Stomach (tissue), 9 donors: ENCODE results near the gene ANXA2. TPM values are rescaled to one million over a fixed set of nuclear protein-coding genes. Genes with fewer than 3 reads are reported as not detected.
A peak's percentile ranks its signal among the peaks of the same experiment; 100 is the strongest.
"Not testable (repeated sequence)": the region's sequence is repeated elsewhere in the genome, so short reads cannot be mapped to it uniquely, and the experiment has no call there.

Source experiments
- DNase-seq, 2 donors: peaks; one replicate each; pipeline versions ENCODE4 v3.0.0 to v3.0.0-alpha.2; 2013 to 2019
- H3K27ac ChIP-seq, 5 donors: fragments of 200-600 bp in 4 of 5; sonication (generic) in 4 of 5; one replicate each; pipeline ENCODE4 v1.5.1; 2013 to 2019; ENCODE audit warnings: mild to moderate bottlenecking in 1 of 5, moderate library complexity in 1 of 5
- H3K27me3 ChIP-seq, 3 donors: fragments of 200-600 bp; sonication (generic); one replicate each; pipeline ENCODE4 v1.5.1; 2017 to 2019; ENCODE audit warnings: mixed run types in 1 of 3
- H3K36me3 ChIP-seq, 4 donors: fragments of 200-600 bp; sonication (generic); 1 replicate in 3 of 4; 2 replicates in 1 of 4; pipeline ENCODE4 v1.5.1; 2016 to 2019
- H3K4me1 ChIP-seq, 4 donors: fragments of 200-600 bp; sonication (generic); one replicate each; pipeline ENCODE4 v1.5.1; 2016 to 2019
- H3K4me3 ChIP-seq, 4 donors: fragments of 200-600 bp; sonication (generic) in 3 of 4; one replicate each; pipeline ENCODE4 v1.5.1; 2016 to 2019; ENCODE audit warnings: mild to moderate bottlenecking in 1 of 4
- H3K9me3 ChIP-seq, 4 donors: fragments of 200-600 bp; sonication (generic); one replicate each; pipeline ENCODE4 v1.5.1; 2016 to 2019
- CTCF ChIP-seq, 7 experiments: fragments of 450-650 bp in 4 of 7; fragments of 200-600 bp in 3 of 7; sonication (generic) in 3 of 7; IDR thresholded peaks; one replicate each; pipeline ENCODE4 v1.5.1; 2016 to 2019; ENCODE audit warnings: antibody characterized with exemption in 7 of 7, control low read depth in 2 of 7, mild to moderate bottlenecking in 1 of 7
- EP300 ChIP-seq: sonication (generic); formaldehyde crosslinking; IDR thresholded peaks from one replicate; pipeline ENCODE4 v1.6.1; 2017; ENCODE audit warnings: antibody characterized with exemption
- POLR2A ChIP-seq, 4 donors: fragments of 450-650 bp; IDR thresholded peaks; one replicate each; pipeline ENCODE4 v1.6.1; 2016; ENCODE audit warnings: antibody characterized with exemption in 4 of 4, control low read depth in 2 of 4, mild to moderate bottlenecking in 1 of 4, moderate library complexity in 1 of 4
- POLR2AphosphoS5 ChIP-seq, 3 donors: sonication (generic); formaldehyde crosslinking; IDR thresholded peaks; one replicate each; pipeline ENCODE4 v1.6.1; 2016; ENCODE audit warnings: antibody characterized with exemption in 3 of 3
- WGBS, 5 donors: extraction: QIAGEN DNeasy Blood & Tissue Kit in 3 of 5; methylation state at CpG; one replicate each; pipeline versions ENCODE4 v1.1.5 to v1.1.7; 2013 to 2018; 5-methylcytosine and 5-hydroxymethylcytosine counted together
- intact Hi-C: fragments of 100-400 bp; cut with DNase I; formaldehyde crosslinking; loops from one replicate; pipeline ENCODE4 v1.15.1; 2023; ENCODE audit warnings: low total_unique reads
- polyA plus RNA-seq, 3 donors: library from polyadenylated mRNA; stranded (reverse); fragments of 200-250 nt; gene quantifications; one replicate each; pipeline ENCODE4 v1.2.3, GENCODE V29; 2013
- total RNA-seq, 5 donors: library from RNA; depleted of rRNA; stranded (reverse); fragments of >200 nt; gene quantifications; one replicate each; pipeline versions ENCODE4 v1.1.0 to v1.2.3, GENCODE V29; 2014 to 2016
- donor health status: healthy with polysubstance abuse.
- donor health status: Bipolar disorder and iron deficiency.
- donor health status: healthy.

The ANXA2 gene
- total and polyA plus RNA-seq, 8 donors, result 292 to 1,332 (median 538) TPM

GRCh38 chr15:60408463-60408981 lies 10.7 kb upstream of the ANXA2 start:
- TF ChIP-seq POLR2A (IDR thresholded peaks at IDR 0.05), result no peak
- no peak for TF ChIP-seq EP300
- TF ChIP-seq CTCF (IDR thresholded peaks at IDR 0.05), result no peak
- TF ChIP-seq POLR2AphosphoS5 (IDR thresholded peaks at IDR 0.05), result peak in 2 of 3 donors; percentile 81 to 91
- Histone ChIP-seq H3K27me3 (no peaks in the 10 kb centered on the region), H3K36me3 (no peaks in the 10 kb centered on the region), H3K4me1 (peaks cover 22 to 42% (median 31%) of the 10 kb centered on the region in 4 donors), H3K27ac (peak overlapping the region; percentile 63 to 85 (median 78)), H3K4me3 (no peak overlapping the region), H3K9me3 (no peaks in the 10 kb centered on the region)
- peak in 1 of 2 donors; percentile 79 for DNase-seq
- intact Hi-C loops, result no loop called here

GRCh38 chr15:60407415-60407805 lies 9.6 kb upstream of the ANXA2 start:
- peak in 1 of 2 donors; percentile 67 for DNase-seq
- Histone ChIP-seq H3K4me3 (no peak overlapping the region), H3K27me3 (no peaks in the 10 kb centered on the region), H3K4me1 (peaks cover 20 to 38% (median 24%) of the 10 kb centered on the region in 4 donors), H3K36me3 (no peaks in the 10 kb centered on the region), H3K9me3 (no peaks in the 10 kb centered on the region), H3K27ac (peak overlapping the region in 4 of 5 donors; percentile 18 to 85 (median 73))
- TF ChIP-seq POLR2A (IDR thresholded peaks at IDR 0.05) (no peak), CTCF (IDR thresholded peaks at IDR 0.05) (no peak), EP300 (no peak), POLR2AphosphoS5 (IDR thresholded peaks at IDR 0.05) (no peak)
- intact Hi-C loops, result no loop called here

- H3K9me3 ChIP-seq, result no peaks in the 10 kb centered on the region
- no peaks in the 10 kb centered on the region for H3K36me3 ChIP-seq
- TF ChIP-seq POLR2AphosphoS5 (IDR thresholded peaks at IDR 0.05), result no peak
- TF ChIP-seq POLR2A (IDR thresholded peaks at IDR 0.05), result no peak
- TF ChIP-seq CTCF (IDR thresholded peaks at IDR 0.05), result no peak
- peaks cover 20 to 41% (median 25%) of the 10 kb centered on the region in 4 donors for H3K4me1 ChIP-seq
- H3K27ac ChIP-seq, result peak overlapping the region in 4 of 5 donors; percentile 18 to 85 (median 73)
- H3K27me3 ChIP-seq, result no peaks in the 10 kb centered on the region
- WGBS, 5 donors, result 82 to 90% (median 88%) methylated on average over 2 of the region's 2 CpGs
- H3K4me3 ChIP-seq, result no peak overlapping the region
- intact Hi-C loops, result no loop called here
- no peak for DNase-seq
These were observed 9.0 kb upstream of the ANXA2 start for GRCh38 chr15:60406513-60407414.

- H3K9me3 ChIP-seq, result no peaks in the 10 kb centered on the region
- H3K4me3 ChIP-seq, result no peak overlapping the region
- DNase-seq, result no peak
- no peaks in the 10 kb centered on the region for H3K27me3 ChIP-seq
- 41 to 64% (median 45%) methylated on average over 2 of the region's 2 CpGs for WGBS, 5 donors
- intact Hi-C loops, result no loop called here
- no peak overlapping the region for H3K27ac ChIP-seq
- peaks cover 20 to 41% (median 25%) of the 10 kb centered on the region in 4 donors for H3K4me1 ChIP-seq
- H3K36me3 ChIP-seq, result no peaks in the 10 kb centered on the region
- no peak for TF ChIP-seq POLR2A (IDR thresholded peaks at IDR 0.05)
- TF ChIP-seq CTCF (IDR thresholded peaks at IDR 0.05), result no peak
- TF ChIP-seq EP300, result no peak
- no peak for TF ChIP-seq POLR2AphosphoS5 (IDR thresholded peaks at IDR 0.05)
These were observed 7.6 kb upstream of the ANXA2 start for GRCh38 chr15:60405399-60405798.

GRCh38 chr15:60404351-60404750 lies 6.6 kb upstream of the ANXA2 start:
- H3K27me3 ChIP-seq, H3K9me3 ChIP-seq, H3K36me3 ChIP-seq, H3K4me3 ChIP-seq, DNase-seq, intact Hi-C loops, H3K27ac ChIP-seq: not testable (repeated sequence)
- 96 to 98% (median 96%) methylated on average over 12 of the region's 12 CpGs for WGBS, 5 donors
- H3K4me1 ChIP-seq, result peaks cover 21 to 45% (median 27%) of the 10 kb centered on the region in 4 donors
